ENCODE data around the gene SCN2B.

The SCN2B gene

DNA sequence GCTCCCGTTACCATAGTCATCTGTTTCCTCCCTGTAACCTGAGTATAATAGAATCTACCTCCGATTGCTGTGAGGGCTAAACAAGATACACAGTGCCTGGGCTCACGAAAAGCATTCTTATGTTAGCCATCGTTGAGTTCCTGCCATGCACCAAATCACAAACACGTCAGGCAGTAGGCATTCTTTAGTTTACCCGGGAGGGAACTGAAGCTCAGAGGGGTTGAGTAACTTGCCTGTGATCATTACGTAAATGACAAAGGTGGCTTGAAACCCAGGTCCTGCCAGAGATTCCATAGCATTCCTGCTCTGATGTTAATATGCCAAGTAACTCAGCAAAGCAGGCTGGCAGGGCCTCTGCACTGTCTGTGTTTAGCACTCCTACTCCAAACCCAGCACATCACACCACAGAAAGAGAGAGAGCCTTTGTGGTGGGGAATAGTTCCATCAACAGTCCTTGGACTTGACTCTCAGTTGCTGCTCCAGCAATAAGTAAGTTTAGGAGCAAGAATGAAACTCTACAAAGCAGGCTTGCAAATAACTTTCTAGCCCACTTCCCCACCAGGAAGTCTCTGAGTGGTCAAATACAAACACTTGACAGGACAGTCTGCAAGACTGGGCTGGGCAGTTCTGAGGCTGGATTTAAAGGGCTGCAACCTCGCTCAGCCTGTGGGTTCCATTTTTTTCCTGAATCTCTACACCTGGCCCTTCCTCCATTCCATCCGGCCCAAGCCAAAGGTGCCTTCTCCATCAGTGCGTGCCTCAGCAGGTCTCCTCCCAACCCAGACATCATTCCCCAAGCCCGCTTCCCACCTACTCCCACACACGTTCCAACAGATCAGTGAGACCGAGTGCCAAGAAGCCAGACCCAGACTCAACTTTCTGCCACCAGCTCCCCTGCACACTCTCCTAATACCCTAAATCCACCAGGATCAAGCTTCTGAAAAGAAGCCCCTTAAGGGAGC, 1.1 kb downstream of the SCN2B start:
- no peak for DNase-seq (ENCODE audit: low read depth, low spot score)

DNA sequence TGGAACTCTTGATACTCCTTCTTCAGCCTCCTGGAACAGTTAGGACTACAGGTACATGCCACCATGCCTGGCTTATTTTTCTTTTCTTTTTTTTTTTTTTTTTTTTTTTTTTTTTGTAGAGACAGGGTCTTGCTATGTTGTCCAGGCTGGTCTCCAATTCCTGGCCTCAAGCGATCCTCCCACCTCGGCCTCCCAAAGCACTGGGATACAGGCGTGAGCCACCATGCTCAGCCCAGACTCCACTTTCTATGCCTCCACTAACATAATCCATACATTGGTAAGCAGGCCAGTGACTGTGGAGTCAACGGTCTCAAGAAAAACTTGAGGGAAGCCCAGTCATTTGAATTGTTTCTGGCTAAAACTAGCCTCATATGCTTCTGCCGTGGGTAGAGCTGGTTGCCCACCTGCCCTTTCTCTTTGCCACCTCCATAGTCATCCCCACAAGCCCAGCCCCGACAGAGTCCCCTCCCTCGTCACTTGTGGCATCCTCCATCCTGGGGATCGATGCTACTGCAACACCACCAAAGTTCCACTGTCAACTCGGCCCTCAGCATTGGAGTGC, 2.4 kb downstream of the SCN2B start:
- no peak for DNase-seq (ENCODE audit: low read depth, low spot score)

DNA sequence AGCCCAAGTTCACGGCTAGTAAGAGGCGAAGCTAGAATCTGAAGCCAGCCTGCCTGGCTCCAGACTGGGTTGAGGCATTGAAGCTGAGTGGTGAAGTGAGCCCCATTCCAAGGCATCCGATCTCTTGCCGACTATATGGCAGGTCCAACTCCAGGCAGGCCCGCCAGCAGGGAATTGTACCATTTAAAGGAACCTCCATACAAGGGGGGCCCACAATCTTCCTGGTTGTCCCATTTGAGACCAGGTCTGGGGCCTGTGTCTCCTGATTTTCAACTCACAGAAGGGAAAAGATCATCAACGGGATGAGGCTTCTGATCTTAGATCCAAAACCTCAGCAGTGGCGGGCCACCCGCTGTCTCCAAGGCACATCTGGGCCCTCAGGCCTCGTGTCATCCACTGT, 4.1 kb downstream of the SCN2B start:
- no peak for DNase-seq (ENCODE audit: low read depth, low spot score)

DNA sequence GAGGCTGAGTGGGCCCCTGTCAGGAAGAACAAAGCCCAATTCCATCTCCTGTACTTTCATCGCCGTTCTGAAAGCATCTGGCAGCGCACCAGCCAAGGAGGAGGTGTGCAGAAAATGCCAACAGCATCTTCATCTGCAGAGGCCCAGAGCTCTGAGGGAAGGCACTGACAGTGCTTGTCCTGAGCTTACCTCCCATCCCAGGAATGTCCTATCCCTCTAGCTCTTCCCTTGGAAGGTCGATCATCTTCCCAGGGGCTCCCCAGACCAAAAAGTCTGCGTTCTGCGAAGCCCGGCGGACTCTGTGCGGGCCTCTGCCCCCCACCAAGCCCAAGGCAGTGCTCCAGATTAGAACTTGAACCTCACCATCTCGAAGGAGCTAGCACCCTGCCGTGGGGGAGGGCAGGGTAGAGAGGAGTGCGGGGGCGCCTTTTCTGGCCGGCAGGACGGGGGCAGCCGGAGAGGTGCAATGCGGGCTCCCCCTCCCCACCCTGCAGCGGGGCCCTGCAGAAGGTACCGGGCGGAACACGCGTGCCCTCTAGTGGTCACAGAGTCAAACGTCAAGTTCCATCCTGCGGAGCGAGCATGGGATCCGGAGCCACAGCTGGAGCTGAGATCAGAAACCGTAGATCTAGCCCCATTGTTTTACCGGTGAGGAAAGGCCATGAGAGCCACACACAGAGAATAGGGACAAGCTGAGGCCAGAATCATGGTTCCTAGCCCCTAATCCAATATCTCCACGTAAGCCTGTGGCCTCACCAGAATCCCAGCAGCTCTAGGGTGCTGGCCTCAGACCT, 5.0 kb downstream of the SCN2B start:
- peak; percentile 15 for DNase-seq (ENCODE audit: low read depth, low spot score)

DNA sequence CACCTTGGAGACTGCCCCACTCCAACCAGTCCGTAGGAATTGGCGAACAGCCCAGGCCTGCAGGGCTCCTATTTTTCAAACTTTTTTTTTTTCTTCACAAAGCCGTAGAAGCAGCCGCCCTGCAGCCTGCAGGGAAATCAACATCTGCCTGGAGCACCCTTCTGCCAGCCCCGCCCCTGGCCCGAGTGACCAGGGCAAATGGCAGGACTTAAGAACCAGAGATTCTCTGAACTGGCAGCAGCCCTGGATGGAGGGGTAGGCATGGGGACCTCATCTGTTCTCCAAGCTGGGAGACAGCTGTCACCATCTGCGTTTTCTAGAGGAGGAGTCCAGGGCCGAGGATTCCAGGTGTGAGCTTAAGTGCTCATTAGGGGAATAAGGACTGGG, 5.6 kb downstream of the SCN2B start:
- no peak for DNase-seq (ENCODE audit: low read depth, low spot score)

DNA sequence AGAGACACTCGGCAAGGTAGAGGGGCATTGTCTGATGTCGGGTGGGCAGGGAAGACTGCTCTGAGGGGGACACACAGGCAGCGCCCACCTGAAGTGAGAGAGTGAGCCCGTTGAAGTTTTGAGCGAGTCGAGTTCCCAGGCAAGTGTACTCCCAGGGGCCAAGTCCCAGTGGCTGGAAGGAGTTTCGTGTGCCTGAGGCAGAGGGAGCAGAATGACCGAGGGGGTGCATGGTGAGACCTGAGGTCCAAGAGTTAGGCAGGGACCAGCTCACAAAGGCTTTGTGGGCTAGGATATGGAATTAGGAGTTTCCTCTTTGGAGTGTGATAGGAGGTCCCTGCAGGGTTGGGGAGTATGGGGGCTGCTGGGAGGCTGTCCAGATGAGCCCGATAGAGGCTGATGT, 6.2 kb downstream of the SCN2B start:
- no peak for DNase-seq (ENCODE audit: low read depth, low spot score)

DNA sequence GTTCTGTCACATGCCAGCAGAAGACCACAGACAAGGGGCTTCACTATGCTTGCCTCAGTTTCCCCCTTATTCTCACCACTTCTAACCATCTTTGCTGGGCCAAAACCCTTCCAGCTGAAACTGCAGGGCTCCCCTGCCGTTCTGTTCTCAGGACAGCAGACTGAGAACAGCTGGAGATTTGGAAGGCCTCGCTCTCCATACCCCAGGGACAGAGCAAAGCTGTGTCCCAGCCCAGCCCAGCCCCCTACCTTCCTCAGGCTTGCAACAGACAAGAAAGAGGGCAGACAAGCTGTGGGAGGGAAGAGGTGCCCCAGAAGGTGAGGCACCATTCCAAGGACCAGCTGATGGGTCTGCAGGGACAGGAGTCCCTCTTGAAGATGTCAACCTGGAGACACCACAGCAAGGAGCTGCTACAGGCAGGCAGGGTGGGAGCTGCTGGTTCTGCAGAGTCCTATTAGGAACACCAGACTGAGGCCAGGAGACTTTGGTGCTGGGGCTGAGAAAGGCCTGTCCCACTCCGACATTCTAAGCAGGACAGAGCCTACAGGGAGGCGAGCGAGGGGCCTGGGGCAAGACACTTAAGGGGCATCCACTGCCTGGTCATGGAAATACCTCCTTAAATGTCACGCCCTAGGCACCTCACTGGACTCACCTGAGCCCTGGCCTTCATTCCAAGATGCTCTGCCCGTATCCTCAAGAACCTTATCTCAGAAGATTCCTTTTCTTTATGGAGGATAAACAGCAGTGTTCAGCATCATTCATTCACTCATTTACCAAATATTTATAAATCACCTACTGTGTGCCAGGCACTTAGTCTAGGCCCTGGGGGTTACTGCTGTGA, 6.9 kb downstream of the SCN2B start:
- no peak for DNase-seq (ENCODE audit: low read depth, low spot score)

DNA sequence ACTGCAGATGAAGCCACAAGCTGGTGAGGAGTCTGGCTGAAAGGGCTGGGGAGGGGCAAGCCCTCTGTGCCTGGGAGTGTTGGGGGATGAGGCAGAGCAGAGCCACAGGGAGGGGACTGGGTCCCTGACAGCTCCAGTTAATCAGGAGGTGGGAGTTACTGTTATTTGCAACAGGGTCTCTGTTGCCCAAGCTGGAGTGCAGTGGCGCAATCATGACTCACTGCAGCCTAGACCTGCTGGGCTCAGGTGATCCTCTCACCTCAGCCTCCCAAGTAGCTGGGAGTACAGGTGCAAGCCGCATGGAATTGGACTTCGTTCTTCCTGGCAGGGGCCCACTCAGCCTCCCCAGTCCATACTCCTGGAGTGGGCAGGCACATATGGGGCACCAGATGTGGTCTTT, 7.7 kb downstream of the SCN2B start:
- DNase-seq (ENCODE audit: low read depth, low spot score), result no peak

DNA sequence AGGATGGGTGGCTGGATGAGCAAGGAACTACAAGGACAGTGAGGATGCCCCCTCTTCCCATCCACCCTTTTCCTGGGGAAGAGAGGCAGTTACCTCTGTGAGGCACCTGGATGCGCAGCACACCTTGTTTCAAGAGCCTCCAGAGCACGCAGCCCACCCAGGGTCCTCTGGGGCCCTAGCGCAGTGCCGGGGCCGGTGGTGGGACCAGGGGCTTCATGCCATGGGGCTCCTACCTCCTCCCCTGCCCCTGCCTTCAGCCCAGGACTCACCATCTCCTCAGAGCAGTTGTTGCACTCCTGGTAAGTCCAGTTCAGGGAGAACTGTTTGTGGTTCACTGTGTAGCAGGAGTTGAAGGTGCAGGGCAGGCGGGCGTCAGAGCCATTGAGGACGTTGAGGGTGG, 8.1 kb downstream of the SCN2B start:
- DNase-seq (ENCODE audit: low read depth, low spot score), result no peak

DNA sequence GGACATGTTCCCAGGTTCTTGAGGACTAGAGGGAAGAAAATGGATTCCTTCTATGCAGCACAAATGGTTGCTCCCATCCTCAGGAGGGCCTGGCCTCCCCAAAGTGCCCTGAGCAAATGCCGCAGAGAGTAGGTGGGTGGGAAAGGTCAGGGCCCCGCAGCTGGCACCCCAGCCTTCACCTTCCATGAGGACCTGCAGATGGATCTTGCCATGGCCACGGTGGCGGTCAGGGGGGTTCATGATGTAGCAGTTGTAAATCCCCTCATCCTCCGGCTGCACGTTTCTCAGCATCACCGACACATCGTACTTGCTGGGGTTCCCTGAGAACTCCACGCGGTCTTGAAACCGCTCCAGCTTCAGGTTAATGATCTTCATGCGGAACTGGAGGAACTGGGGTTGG, 8.5 kb downstream of the SCN2B start:
- DNase-seq (ENCODE audit: low read depth, low spot score), result no peak

DNA sequence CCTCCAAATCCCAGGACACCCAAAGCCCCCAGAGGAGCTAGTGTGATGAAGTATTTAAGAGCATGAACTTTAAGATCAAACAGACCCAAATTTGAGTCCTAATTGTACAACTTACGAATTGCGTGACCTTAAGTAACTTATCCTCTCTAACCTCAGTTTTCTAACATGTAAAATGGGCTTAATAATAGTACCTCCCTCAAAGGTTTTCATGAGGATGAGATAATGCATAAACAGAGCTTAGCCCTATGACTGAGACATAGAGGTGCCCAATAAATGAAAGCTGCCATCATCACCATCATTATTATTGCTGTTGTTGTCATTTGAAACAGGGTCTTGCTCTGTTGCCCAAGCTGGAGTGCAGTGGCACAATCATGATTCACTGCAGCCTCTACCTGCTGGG, 9.2 kb downstream of the SCN2B start:
- DNase-seq (ENCODE audit: low read depth, low spot score), result no peak

DNA sequence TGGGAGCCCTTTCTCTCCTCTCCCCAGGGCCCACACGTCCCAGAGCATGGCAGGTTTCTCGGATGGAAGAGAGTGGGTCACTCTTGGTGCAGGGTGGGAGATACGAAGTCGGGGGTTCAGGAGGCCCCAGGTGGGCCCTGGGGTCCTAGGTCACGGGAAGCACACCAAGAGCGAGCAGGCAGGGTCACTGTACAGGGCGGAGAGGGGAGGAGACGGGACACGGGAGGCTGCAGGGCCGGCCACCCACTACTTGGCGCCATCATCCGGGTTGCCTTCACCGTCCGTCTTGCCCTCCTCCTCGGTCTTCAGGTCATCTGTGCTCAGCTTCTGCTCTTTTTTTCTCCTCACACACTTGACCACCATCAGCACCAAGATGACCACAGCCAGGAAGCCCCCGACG, 9.8 kb downstream of the SCN2B start:
- no peak for DNase-seq (ENCODE audit: low read depth, low spot score)

DNA sequence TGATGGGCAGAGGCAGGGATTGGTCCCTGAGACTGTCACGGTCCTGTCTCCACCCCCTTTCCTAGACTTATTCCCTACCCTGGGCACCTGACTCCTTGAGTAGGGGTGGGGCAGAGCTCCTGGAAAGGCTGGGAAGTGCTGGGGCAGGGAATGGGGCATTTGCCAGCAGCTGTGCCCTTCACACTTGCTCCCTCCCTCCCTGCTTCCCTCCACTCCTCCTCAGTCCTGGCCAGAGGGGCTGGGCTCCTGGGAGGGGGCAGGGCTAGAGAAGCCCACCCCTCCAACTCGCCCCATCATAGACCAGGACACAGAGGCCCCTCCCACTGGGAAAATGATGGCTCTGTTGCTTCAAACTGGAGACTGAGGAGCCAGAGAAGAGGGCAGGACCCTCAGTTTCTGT, 11.6 kb downstream of the SCN2B start:
- no peak for DNase-seq (ENCODE audit: low read depth, low spot score)

DNA sequence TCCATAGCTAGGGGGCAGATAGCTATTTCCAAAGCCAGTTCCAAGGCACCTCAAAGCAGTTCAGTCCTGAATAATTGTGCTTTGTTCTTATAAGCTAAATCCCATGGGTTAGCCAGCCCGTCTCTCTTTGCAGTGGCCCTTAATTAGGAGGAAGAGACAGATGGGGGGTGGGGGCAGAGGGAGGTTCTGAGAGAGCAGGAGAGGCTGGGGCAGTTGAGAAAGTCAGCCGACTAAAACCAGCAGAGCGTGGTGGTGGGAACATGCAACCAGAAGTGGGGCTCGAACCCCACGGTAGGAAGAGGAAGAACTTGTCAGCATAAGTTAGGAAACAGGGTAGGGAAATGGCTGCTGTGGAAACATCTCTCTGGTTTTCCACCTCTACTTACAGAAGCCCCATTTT, 12.9 kb downstream of the SCN2B start:
- no peak for DNase-seq (ENCODE audit: low read depth, low spot score)

DNA sequence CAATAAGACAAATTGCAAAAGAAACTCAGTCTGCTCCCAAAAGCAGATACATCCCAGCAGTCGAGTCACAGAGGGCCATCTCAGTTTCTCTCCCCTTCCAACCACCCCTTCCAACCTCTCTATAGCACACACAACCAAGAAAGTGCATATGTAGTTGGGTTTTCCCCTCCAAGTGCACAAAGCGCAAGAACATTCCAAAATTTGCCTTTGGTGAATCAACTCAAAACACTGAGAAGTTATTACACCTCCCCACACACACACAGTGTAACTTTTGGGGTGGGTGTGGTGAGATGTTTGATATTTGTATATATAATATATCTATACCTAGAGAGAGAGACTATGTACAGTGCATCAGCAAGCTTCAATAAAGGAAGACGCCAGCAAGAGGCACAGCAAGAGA, 13.6 kb downstream of the SCN2B start:
- no peak for DNase-seq (ENCODE audit: low read depth, low spot score)

DNA sequence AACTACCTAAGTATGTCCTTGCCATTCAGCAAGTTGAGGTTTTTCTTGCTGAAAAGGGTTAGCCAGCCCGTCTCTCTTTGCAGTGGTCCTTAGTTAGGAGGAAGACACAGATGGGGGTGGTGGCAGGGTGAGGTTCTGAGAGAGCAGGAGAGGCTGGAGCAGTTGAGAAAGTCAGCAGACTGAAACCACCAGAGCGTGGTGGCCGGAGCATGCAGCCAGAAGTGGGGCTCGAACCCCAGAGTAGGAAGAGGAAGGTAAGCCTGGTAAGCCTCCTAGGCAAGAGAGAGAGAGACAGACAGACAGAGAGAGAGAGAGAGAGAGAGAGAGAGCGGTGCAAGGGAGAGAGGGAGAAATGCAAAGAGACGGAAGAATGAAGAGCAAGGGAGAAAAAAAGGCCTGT, 14.7 kb downstream of the SCN2B start:
- DNase-seq (ENCODE audit: low read depth, low spot score), result no peak

DNA sequence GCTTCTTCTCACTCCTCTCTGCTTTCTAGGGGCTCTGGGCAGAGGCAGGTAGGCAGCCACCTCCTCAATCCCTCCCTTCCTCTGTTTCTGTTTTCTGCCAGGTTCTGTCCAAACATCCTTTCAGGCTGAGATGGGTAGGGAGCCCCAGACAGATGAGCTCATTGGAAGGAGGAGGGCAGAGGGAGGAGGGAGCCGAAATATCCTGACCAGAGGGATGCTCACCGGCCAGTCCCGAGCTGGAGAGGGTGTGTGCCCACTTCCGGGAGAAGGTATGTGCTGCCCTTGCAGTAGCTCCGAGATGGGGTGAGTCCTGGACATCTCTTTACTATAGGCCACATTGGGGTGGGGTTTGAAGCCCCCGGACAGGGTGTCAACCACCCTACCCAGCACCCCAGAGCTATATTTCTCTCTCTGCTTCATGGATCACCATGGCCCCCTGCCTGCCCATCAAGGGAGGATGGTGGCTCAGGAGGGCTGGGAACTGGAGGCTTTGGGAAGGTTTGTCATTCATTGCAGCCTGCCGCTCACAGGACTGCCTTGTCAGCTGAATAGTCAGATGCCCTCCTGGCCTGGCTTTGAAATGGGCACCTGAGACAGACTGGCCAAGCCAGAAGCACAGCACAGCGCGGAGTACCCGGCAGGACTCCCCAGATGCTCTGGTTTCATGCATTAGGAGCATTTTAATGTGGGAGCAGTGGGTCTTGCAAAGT, 19.1 kb downstream of the SCN2B start:
- no peak for DNase-seq (ENCODE audit: low read depth, low spot score)

DNA sequence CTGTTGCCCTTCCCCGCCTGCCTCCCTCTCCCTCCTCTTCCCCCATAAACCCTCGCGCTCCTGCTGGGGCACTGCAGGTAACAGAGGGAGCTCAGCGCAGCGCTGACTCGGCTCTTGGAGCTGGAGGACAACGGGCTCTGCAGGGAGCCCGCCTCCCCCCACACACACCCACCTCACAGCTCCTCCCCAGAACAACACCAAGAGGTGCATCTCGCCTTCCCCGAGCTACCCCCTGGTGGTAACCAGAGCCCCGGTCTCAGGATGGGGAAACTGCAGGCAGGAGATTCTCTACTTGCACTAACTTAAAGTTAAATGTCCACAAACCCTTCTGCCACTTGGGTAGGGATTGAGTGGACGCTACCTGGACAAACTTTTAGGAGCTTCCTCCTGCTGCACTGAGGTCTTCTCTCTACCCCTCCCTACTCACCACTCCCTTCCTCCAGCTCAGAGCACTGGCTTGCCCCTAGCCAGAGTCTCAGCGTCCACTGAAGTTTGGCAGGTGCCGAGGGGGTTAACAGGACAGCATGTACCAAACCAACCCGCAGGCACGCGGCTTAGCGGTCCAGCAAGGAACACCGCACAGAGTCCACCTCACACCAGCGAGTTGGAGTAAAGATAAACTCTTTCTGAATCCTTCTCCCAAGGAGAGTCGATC, 19.8 kb downstream of the SCN2B start:
- no peak for DNase-seq (ENCODE audit: low read depth, low spot score)

DNA sequence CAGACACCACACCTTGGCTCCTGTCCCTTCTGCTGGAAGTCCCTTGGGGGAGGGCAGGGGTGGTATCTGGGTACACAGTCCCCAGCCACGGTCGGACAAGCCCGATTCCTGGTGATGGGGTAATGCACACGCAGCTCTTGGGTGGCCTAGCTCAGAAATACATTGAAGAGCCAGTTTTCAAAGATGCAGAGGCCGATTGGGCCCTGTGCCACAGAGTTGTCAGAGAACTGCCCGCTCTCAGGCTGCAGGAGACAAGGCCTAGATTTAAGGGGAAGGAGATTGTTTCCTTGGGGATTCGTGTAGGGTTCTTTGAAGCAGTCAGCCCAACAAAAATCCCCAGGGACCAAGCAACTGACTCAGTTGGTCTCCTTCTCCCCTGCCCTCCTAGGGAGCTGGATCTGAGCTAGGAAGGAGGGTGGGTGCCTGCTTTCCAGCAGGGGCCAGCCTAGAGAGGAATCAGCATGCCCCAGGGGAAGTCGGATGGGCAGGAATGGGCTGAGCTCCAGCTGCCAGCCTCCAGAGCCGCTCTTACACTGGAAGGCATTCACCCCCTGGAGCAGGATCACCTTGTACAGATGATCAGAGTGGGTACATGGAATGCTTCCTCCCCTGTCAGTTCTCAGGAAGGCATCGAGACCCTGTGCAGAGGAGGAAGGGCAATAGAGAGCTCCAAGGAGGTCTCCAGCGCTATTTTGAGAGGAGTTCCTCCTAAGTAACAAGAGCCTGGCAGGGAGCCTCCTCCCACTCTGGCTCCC, 20.5 kb downstream of the SCN2B start:
- no peak for DNase-seq (ENCODE audit: low read depth, low spot score)

DNA sequence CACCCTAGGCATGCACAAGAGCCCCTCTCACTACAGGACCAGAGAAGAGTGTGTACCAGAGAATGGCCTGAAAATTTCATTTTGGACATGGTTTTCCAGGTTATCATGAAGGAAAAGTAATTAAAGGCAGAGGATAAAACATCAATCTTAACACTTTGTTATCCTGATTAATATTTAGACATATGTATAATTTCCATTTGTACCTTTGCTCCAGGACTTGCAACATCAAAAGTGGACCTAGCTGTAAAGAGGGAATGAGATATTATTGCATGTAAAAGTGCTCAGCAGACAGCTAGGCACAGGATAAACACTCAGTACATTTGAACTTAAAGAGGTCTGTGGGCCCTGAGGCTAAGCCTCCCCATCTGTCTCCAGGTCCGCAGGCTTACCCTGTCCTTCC, 21.8 kb downstream of the SCN2B start:
- DNase-seq (ENCODE audit: low read depth, low spot score), result no peak
